Breast epithelium (tissue), 3 donors: ENCODE results near the gene SYTL1.

Experiments
- CTCF ChIP-seq, 3 donors: fragments of 450-650 bp; IDR thresholded peaks; one replicate each; pipeline ENCODE4 v1.5.1; 2016 to 2017; ENCODE audit warnings: antibody characterized with exemption in 3 of 3, mild to moderate bottlenecking in 3 of 3, moderate library complexity in 3 of 3
- POLR2AphosphoS5 ChIP-seq, 3 donors: sonication (generic); formaldehyde crosslinking; IDR thresholded peaks; one replicate each; pipeline ENCODE4 v1.6.1; 2017; ENCODE audit warnings: antibody characterized with exemption in 3 of 3

GRCh38 chr1:27358038-27358927 is 16.5 kb downstream of the SYTL1 start:
- no peak for TF ChIP-seq CTCF (IDR thresholded peaks at IDR 0.05)
- no peak for TF ChIP-seq POLR2AphosphoS5 (IDR thresholded peaks at IDR 0.05)
